ENCODE results near the gene B4GALT6.

Gene B4GALT6

DNA sequence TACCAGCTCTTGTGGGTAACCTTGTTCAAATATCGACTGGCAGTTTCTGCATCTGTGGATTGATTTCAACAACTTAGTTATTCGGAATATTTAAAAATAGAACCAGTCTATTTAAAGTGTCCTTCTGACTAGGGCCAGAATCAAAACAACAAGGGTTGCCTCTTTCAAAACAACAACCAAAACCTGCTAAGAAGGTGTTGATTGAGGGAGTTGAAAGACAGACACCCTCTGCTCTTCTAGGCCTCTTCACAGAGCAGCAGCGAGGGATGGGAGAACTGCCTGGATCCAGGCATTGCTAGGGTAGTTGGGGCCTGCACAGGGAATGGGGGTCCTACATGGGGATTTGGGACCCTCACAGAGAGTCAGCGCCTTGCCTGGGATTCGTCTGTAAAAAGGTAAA is 72.9 kb downstream of the B4GALT6 start:
- Histone ChIP-seq H3K9me2 (replicated peaks; ENCODE audit: control insufficient read depth, low read length) (no peaks in the 10 kb centered on the region; the same call in 1 of the 2 replicates), H3F3A (ENCODE audit: control insufficient read depth, insufficient read depth) (no peaks in the 10 kb centered on the region), H3K4me2 (ENCODE audit: low read length) (no peak overlapping the region), H3K36me3 (ENCODE audit: control insufficient read depth, low read length) (no peaks in the 10 kb centered on the region), H3K4me1 (ENCODE audit: control insufficient read depth, low read length) (no peaks in the 10 kb centered on the region), H3K27me3 (ENCODE audit: control insufficient read depth, low read length) (peaks cover 2% of the 10 kb centered on the region; the same call in 1 of the 2 replicates), H3K27ac (ENCODE audit: low read depth, low read length) (no peak overlapping the region), H3K4me3 (ENCODE audit: low read length) (no peak overlapping the region), H3K79me2 (ENCODE audit: control insufficient read depth, low read length) (no peaks in the 10 kb centered on the region), H4K20me1 (ENCODE audit: control insufficient read depth, insufficient read depth, low read depth, low read length) (no peaks in the 10 kb centered on the region), H3K9me3 (ENCODE audit: control insufficient read depth, insufficient read depth, low read length) (no peaks in the 10 kb centered on the region)
- TF ChIP-seq, protein P1, sequence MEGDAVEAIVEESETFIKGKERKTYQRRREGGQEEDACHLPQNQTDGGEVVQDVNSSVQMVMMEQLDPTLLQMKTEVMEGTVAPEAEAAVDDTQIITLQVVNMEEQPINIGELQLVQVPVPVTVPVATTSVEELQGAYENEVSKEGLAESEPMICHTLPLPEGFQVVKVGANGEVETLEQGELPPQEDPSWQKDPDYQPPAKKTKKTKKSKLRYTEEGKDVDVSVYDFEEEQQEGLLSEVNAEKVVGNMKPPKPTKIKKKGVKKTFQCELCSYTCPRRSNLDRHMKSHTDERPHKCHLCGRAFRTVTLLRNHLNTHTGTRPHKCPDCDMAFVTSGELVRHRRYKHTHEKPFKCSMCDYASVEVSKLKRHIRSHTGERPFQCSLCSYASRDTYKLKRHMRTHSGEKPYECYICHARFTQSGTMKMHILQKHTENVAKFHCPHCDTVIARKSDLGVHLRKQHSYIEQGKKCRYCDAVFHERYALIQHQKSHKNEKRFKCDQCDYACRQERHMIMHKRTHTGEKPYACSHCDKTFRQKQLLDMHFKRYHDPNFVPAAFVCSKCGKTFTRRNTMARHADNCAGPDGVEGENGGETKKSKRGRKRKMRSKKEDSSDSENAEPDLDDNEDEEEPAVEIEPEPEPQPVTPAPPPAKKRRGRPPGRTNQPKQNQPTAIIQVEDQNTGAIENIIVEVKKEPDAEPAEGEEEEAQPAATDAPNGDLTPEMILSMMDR (IDR thresholded peaks at IDR 0.05; ENCODE audit: low read depth, low read length, poor library complexity, severe bottlenecking), result no peak
- TF ChIP-seq EZH2phosphoT487 (IDR thresholded peaks at IDR 0.05; ENCODE audit: borderline replicate concordance, low read length), result no peak

GRCh38 chr18:31610286-31611205 is 73.8 kb downstream of the B4GALT6 start:
- H3K9me2 ChIP-seq (replicated peaks; ENCODE audit: control insufficient read depth, low read length), result no peaks in the 10 kb centered on the region; the same call in 1 of the 2 replicates
- H3K27me3 ChIP-seq (ENCODE audit: control insufficient read depth, low read length), result peaks cover 2% of the 10 kb centered on the region; the same call in 1 of the 2 replicates
- no peaks in the 10 kb centered on the region for H3F3A ChIP-seq (ENCODE audit: control insufficient read depth, insufficient read depth)
- H3K4me3 ChIP-seq (ENCODE audit: low read length), result no peak overlapping the region
- no peaks in the 10 kb centered on the region for H3K79me2 ChIP-seq (ENCODE audit: control insufficient read depth, low read length)
- no peaks in the 10 kb centered on the region for H3K4me1 ChIP-seq (ENCODE audit: control insufficient read depth, low read length)
- H3K27ac ChIP-seq (ENCODE audit: low read depth, low read length), result no peak overlapping the region
- H3K4me2 ChIP-seq (ENCODE audit: low read length), result no peak overlapping the region
- H3K36me3 ChIP-seq (ENCODE audit: control insufficient read depth, low read length), result no peaks in the 10 kb centered on the region
- TF ChIP-seq EZH2phosphoT487 (IDR thresholded peaks at IDR 0.05; ENCODE audit: borderline replicate concordance, low read length), result no peak
- TF ChIP-seq, protein P1 (IDR thresholded peaks at IDR 0.05; ENCODE audit: low read depth, low read length, poor library complexity, severe bottlenecking), result no peak
- no peaks in the 10 kb centered on the region for H4K20me1 ChIP-seq (ENCODE audit: control insufficient read depth, insufficient read depth, low read depth, low read length)
- no peaks in the 10 kb centered on the region for H3K9me3 ChIP-seq (ENCODE audit: control insufficient read depth, insufficient read depth, low read length)

GRCh38 chr18:31609886-31610285 is 74.5 kb downstream of the B4GALT6 start:
- H3K9me3 ChIP-seq (ENCODE audit: control insufficient read depth, insufficient read depth, low read length), result no peaks in the 10 kb centered on the region
- no peak overlapping the region for H3K27ac ChIP-seq (ENCODE audit: low read depth, low read length)
- no peak for TF ChIP-seq EZH2phosphoT487 (IDR thresholded peaks at IDR 0.05; ENCODE audit: borderline replicate concordance, low read length)
- TF ChIP-seq, protein P1 (IDR thresholded peaks at IDR 0.05; ENCODE audit: low read depth, low read length, poor library complexity, severe bottlenecking), result no peak
- H3K4me1 ChIP-seq (ENCODE audit: control insufficient read depth, low read length), result no peaks in the 10 kb centered on the region
- no peak overlapping the region for H3K4me3 ChIP-seq (ENCODE audit: low read length)
- H3K36me3 ChIP-seq (ENCODE audit: control insufficient read depth, low read length), result no peaks in the 10 kb centered on the region
- H3K79me2 ChIP-seq (ENCODE audit: control insufficient read depth, low read length), result no peaks in the 10 kb centered on the region
- no peaks in the 10 kb centered on the region for H4K20me1 ChIP-seq (ENCODE audit: control insufficient read depth, insufficient read depth, low read depth, low read length)
- no peaks in the 10 kb centered on the region for H3K27me3 ChIP-seq (ENCODE audit: control insufficient read depth, low read length)
- H3F3A ChIP-seq (ENCODE audit: control insufficient read depth, insufficient read depth), result no peaks in the 10 kb centered on the region
- no peak overlapping the region for H3K4me2 ChIP-seq (ENCODE audit: low read length)
- no peaks in the 10 kb centered on the region; the same call in 1 of the 2 replicates for H3K9me2 ChIP-seq (replicated peaks; ENCODE audit: control insufficient read depth, low read length)
